Measurements from ENCODE around the gene RWDD1. TPM values are rescaled to one million over a fixed set of nuclear protein-coding genes. Genes with fewer than 3 reads are reported as not detected.

Gene RWDD1
- total and polyA plus RNA-seq, 3 donors from 2014 or later = 15.6 to 27.8 (median 20.5) TPM

DNA sequence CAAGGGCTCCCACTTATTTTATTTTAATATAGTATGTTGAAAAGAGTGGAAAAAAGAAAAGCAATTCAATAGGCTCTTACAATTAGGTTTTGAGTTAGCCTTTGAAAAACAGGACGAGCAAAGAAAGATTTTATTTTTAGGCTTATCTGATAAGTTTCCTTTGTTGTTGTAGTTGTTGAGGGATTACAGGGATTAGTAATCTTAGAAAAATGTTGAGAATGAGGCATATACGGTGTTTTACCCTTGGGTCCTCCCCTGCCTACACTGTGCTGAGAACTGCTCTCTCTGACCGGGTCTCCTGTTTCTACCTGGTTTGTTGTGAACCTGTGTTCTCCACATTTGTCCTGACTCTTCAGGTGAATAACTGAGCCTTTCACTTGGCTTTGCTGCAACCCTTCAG lies 42.5 kb upstream of the RWDD1 start:
- no peaks in the 10 kb centered on the region for H3K36me3 ChIP-seq (ENCODE audit: low read depth, missing control alignments)
- TF ChIP-seq POLR2A (IDR thresholded peaks at IDR 0.05) = no peak
- TF ChIP-seq, protein P1, sequence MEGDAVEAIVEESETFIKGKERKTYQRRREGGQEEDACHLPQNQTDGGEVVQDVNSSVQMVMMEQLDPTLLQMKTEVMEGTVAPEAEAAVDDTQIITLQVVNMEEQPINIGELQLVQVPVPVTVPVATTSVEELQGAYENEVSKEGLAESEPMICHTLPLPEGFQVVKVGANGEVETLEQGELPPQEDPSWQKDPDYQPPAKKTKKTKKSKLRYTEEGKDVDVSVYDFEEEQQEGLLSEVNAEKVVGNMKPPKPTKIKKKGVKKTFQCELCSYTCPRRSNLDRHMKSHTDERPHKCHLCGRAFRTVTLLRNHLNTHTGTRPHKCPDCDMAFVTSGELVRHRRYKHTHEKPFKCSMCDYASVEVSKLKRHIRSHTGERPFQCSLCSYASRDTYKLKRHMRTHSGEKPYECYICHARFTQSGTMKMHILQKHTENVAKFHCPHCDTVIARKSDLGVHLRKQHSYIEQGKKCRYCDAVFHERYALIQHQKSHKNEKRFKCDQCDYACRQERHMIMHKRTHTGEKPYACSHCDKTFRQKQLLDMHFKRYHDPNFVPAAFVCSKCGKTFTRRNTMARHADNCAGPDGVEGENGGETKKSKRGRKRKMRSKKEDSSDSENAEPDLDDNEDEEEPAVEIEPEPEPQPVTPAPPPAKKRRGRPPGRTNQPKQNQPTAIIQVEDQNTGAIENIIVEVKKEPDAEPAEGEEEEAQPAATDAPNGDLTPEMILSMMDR (IDR thresholded peaks at IDR 0.05) = no peak
- intact Hi-C loops (cut with DNase I; ENCODE audit: low total_unique reads) = no loop called here
- H3K4me1 ChIP-seq = no peaks in the 10 kb centered on the region
- H3K9me3 ChIP-seq = no peaks in the 10 kb centered on the region
- no peak for DNase-seq
- H3K4me3 ChIP-seq = no peak overlapping the region
- 68 to 83% methylated on average over 3 of the region's 3 CpGs for WGBS, 2 donors
- no peaks in the 10 kb centered on the region for H3K27me3 ChIP-seq
- no peak overlapping the region for H3K27ac ChIP-seq

DNA sequence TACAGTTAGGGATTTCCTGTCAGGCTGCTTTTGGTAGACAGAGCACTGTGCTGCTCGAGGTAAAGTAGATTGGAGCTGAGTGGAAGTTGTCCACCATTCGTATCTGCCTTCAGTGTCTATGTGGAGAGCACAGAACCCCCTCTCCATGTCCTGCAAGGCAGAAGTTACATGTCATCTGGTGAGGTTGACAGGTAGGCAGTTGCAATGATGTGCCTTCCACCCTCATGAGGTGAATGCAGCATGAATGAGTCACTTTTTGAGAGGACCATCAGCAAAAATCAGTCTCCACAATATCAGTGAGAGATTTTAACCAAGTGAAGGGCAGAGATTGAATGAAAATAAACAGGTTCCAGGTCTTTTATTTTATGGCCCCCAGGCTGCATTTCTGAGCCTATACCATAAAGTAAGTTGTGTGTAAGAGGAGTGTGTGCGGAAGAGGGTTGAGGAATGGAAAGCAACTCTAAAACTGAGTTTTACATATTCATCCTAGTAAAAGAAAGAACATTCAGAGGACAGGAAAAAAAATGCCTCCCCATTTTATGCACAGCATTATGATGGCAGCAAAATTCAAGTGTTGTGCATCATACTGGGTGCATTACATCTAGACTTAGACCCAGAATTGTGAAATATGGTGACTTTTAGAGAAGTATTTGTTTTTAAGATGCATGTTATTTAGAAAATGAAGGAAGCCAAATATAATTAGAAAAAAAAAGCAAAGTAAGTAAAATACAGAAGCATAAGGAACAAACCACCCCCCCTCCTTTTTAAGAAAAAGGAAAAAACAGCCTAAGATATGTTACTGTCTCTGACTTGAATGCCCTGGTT lies 41.6 kb upstream of the RWDD1 start:
- intact Hi-C loops (cut with DNase I; ENCODE audit: low total_unique reads) = no loop called here
- TF ChIP-seq POLR2A (IDR thresholded peaks at IDR 0.05) = no peak
- TF ChIP-seq, protein P1 (IDR thresholded peaks at IDR 0.05) = no peak
- no peaks in the 10 kb centered on the region for H3K36me3 ChIP-seq (ENCODE audit: low read depth, missing control alignments)
- H3K4me1 ChIP-seq = no peaks in the 10 kb centered on the region
- DNase-seq = no peak
- no peaks in the 10 kb centered on the region for H3K27me3 ChIP-seq
- no peak overlapping the region for H3K4me3 ChIP-seq
- no peaks in the 10 kb centered on the region for H3K9me3 ChIP-seq
- no peak overlapping the region for H3K27ac ChIP-seq
- 86 to 91% methylated on average over 3 of the region's 3 CpGs for WGBS, 2 donors

DNA sequence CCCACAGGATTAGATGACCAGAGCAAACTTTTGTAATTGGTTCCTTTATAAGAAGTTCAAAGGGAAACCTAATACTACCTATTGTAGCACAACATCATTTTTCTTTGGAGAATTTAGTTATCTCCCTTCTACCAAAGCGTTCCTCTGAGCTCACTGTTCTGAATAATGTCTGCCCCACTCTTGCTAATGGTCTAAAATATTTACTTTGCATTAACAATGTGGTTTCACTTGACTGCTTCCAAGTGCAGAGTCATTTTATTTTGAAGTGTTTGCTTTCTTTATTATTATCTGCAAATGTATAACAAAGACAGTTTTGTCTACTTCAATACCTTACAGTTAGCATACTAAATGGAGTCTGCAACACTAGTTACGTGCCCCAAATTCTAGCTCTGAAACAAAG lies 40.9 kb upstream of the RWDD1 start:
- Histone ChIP-seq H3K4me3 (no peak overlapping the region), H3K4me1 (no peaks in the 10 kb centered on the region), H3K27me3 (no peaks in the 10 kb centered on the region), H3K27ac (no peak overlapping the region), H3K36me3 (ENCODE audit: low read depth, missing control alignments) (no peaks in the 10 kb centered on the region), H3K9me3 (no peaks in the 10 kb centered on the region)
- no peak for DNase-seq
- WGBS, 2 donors = 74 to 80% methylated on average over 2 of the region's 2 CpGs
- TF ChIP-seq, protein P1 (IDR thresholded peaks at IDR 0.05) = no peak
- no peak for TF ChIP-seq POLR2A (IDR thresholded peaks at IDR 0.05)
- intact Hi-C loops (cut with DNase I; ENCODE audit: low total_unique reads) = no loop called here

DNA sequence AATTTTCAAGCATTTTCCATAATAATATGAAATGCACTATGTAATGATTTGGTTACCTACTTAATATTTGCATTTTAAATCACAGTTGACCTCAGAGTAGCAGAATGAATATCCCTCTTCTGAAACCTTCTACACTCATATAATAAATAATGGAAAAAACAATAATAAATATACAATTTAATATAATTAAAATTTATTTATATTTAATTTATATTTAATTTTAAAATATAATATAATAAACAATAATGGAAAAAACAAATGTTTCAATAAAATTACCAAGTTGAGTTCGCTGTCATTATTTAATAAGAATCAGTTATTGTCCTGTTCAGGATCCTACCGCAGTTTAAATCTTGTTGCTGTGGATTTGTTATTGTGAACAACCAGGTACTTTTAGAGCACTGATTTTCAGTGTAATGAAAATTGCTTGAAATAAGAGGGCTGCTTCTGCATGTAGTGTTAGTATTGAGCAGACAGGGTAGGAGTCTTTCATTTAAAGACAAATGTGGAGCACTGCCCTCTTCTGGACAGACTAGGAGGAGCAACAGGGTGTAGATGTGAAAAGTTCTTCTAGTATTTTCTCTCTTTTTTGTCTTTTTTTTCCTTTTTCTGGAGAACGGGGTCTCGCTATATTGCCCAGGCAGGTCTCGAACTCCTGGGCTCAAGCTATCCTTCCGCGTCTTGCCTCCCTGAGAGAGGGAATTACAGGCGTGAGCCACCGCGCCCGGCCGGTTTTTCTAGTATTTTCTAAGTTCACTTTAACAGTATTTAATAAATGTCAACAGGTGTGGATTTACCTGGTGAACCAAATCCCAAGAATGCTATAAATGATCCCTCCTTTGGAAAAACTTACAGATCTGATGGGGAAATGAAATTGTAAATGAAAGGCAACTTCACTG lies 39.4 kb upstream of the RWDD1 start:
- peak; percentile 77 for DNase-seq
- no peaks in the 10 kb centered on the region for H3K9me3 ChIP-seq
- H3K36me3 ChIP-seq (ENCODE audit: low read depth, missing control alignments) = no peaks in the 10 kb centered on the region
- TF ChIP-seq POLR2A (IDR thresholded peaks at IDR 0.05) = no peak
- TF ChIP-seq, protein P1 (IDR thresholded peaks at IDR 0.05) = peak; percentile 70 to 80 (median 71)
- intact Hi-C loops (cut with DNase I; ENCODE audit: low total_unique reads) = no loop called here
- H3K4me3 ChIP-seq = no peak overlapping the region
- H3K4me1 ChIP-seq = no peaks in the 10 kb centered on the region
- no peak overlapping the region for H3K27ac ChIP-seq
- WGBS, 2 donors = 76 to 81% methylated on average over 12 of the region's 12 CpGs
- H3K27me3 ChIP-seq = no peaks in the 10 kb centered on the region
